Left lung (tissue), 10 donors: ENCODE results near the gene SERPINI1. TPM values are rescaled to one million over a fixed set of nuclear protein-coding genes. Genes with fewer than 3 reads are reported as not detected.

ENCODE experiments used
- ATAC-seq: fragments of 200-7000 bp; cut with Tn5 transposase; one replicate; pipeline ENCODE4 v1.9.1; 2020; ENCODE audit warnings: moderate library complexity
- DNase-seq, 4 donors: peaks; one replicate each; pipeline ENCODE4 v3.0.0-alpha.2; 2013 to 2020
- H3K27ac ChIP-seq, 2 donors: fragments of 200-600 bp; sonication (generic) in 1 of 2; one replicate each; pipeline versions ENCODE4 v1.5.0 to v1.8.0; 2020 to 2021
- H3K27me3 ChIP-seq, 2 donors: fragments of 200-600 bp; sonication (generic) in 1 of 2; one replicate each; pipeline versions ENCODE4 v1.5.0 to v1.8.0; 2020 to 2021
- H3K36me3 ChIP-seq, 2 donors: fragments of 200-600 bp; sonication (generic) in 1 of 2; one replicate each; pipeline versions ENCODE4 v1.5.0 to v1.8.0; 2020 to 2021
- H3K4me1 ChIP-seq, 2 donors: fragments of 200-600 bp; one replicate each; pipeline ENCODE4 v1.8.0; 2021
- H3K4me3 ChIP-seq, 2 donors: fragments of 200-600 bp; sonication (generic) in 1 of 2; one replicate each; pipeline versions ENCODE4 v1.5.0 to v1.8.0; 2020 to 2021; ENCODE audit warnings: mild to moderate bottlenecking in 1 of 2
- H3K9me3 ChIP-seq, 2 donors: fragments of 200-600 bp; sonication (generic) in 1 of 2; one replicate each; pipeline versions ENCODE4 v1.5.0 to v1.8.0; 2020 to 2021
- intact Hi-C, 2 donors: fragments of 100-400 bp; cut with DNase I; formaldehyde crosslinking; loops; one replicate each; pipeline versions ENCODE4 v1.11.2 to v1.14.2; 2022
- polyA plus RNA-seq, 6 donors: library from polyadenylated mRNA; unstranded; fragments of 120-200 nt; gene quantifications; one replicate each; pipeline ENCODE4 v1.2.1, GENCODE V29; 2013; ENCODE audit not compliant: insufficient read length in 6 of 6
- total RNA-seq, 2 donors: library from RNA; stranded (reverse); fragmentation: NEBNext Ultra II Directional; extraction: Animal tissue kit (Norgen Biotek cat#: 25700); gene quantifications; one replicate each; pipeline ENCODE4 v1.2.1, GENCODE V29; 2021
- TF ChIP-seq, protein P1 (sequence below), 2 donors: fragments of 200-600 bp; sonication (generic) in 1 of 2; IDR thresholded peaks; one replicate each; pipeline versions ENCODE4 v1.5.0 to v1.8.0; 2021; ENCODE audit warnings: antibody characterized with exemption in 2 of 2
- donor health status: DM: no; HTN: yes; CAD: no.
- donor health status: DM: no; HTN: no; CAD: no.

The SERPINI1 gene
- total and polyA plus RNA-seq, 8 donors, result 6.1 to 19.5 (median 11.2) TPM

DNA sequence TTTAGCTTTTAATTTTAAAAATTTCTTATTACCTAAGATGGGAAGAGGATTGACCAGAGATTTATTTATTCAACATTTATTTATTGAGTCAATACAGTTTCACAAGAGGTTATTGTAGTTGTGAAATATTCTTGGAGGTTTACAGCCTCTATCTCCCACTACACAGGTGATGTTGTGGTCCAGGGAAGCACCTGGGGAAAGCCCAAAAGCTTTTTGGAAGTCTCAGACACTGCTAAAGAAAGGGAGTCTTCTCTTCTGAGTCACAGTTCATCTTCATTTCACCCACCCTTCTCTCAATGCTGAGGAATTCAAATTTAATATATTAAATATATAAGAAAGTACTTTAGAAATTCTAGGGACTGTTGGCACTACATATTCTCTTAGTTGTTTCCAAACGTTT, 41.8 kb downstream of the SERPINI1 start:
- H3K9me3 ChIP-seq, result peaks cover 0 to 8% of the 10 kb centered on the region in 2 donors
- TF ChIP-seq, protein P1, sequence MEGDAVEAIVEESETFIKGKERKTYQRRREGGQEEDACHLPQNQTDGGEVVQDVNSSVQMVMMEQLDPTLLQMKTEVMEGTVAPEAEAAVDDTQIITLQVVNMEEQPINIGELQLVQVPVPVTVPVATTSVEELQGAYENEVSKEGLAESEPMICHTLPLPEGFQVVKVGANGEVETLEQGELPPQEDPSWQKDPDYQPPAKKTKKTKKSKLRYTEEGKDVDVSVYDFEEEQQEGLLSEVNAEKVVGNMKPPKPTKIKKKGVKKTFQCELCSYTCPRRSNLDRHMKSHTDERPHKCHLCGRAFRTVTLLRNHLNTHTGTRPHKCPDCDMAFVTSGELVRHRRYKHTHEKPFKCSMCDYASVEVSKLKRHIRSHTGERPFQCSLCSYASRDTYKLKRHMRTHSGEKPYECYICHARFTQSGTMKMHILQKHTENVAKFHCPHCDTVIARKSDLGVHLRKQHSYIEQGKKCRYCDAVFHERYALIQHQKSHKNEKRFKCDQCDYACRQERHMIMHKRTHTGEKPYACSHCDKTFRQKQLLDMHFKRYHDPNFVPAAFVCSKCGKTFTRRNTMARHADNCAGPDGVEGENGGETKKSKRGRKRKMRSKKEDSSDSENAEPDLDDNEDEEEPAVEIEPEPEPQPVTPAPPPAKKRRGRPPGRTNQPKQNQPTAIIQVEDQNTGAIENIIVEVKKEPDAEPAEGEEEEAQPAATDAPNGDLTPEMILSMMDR (IDR thresholded peaks at IDR 0.05), result no peak
- no peaks in the 10 kb centered on the region for H3K36me3 ChIP-seq
- H3K27ac ChIP-seq, result no peak overlapping the region
- ATAC-seq (no peak), DNase-seq (no peak)
- no peaks in the 10 kb centered on the region for H3K4me1 ChIP-seq
- intact Hi-C loops, result no loop called here
- H3K27me3 ChIP-seq, result no peaks in the 10 kb centered on the region
- H3K4me3 ChIP-seq, result no peak overlapping the region

DNA sequence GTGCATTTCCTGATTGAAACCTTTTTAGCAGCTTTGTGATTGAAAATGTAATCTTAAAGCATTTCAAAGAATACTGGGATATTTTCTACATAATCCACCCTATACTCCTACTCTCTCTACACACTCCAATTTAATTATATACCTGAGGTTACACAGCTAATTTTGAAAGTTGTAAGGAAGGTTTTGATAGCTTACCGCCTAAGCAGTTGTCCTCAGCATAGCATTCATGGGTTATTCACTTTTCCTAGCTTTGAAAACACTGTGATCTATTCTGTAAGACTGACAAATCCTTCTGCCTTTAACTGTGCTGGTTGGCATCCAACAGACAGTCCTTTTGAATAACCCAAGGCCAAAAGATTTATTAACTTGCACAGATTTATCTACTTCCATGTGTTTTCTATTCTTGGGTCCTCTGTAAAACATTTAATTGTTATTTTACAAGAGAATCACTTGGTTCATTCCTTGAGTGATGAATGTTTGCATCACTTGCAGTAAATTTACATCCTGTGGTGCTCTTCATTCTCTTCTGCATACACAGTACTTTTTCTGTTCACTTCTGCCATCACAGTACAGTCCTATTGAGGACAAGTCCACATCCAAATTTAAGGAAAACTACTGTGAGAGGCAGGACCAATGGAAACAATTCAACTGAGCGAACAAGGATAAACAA, 44.8 kb downstream of the SERPINI1 start:
- H3K27me3 ChIP-seq, result no peaks in the 10 kb centered on the region
- no peaks in the 10 kb centered on the region for H3K36me3 ChIP-seq
- peaks cover 0 to 8% of the 10 kb centered on the region in 2 donors for H3K9me3 ChIP-seq
- TF ChIP-seq, protein P1 (IDR thresholded peaks at IDR 0.05), result no peak
- ATAC-seq, result no peak
- no peak overlapping the region for H3K4me3 ChIP-seq
- intact Hi-C loops, result no loop called here
- DNase-seq, result no peak
- H3K4me1 ChIP-seq, result no peaks in the 10 kb centered on the region
- H3K27ac ChIP-seq, result no peak overlapping the region

DNA sequence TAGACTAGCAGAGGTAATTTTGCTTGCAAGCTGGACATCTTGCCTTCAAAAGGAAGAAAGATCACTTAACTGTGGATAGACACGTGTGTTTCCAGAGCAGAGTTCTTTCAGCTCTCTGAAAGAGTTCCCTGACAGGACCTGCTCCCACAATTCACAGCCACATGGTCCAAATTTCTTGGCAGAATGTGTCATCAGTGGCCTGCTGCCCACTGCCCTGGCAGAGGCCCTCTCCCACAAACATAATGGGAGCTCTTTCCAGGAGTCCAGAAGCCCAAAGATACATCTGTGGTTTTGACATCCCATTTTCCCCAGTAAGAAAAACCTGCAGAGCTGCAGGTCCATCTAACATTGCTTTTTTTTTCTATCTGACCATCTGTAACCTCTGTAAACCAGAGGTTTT, 48.3 kb downstream of the SERPINI1 start:
- Histone ChIP-seq H3K4me3 (no peak overlapping the region), H3K27ac (no peak overlapping the region), H3K36me3 (no peaks in the 10 kb centered on the region), H3K27me3 (no peaks in the 10 kb centered on the region), H3K9me3 (no peaks in the 10 kb centered on the region), H3K4me1 (no peaks in the 10 kb centered on the region)
- intact Hi-C loops, result no loop called here
- ATAC-seq (no peak), DNase-seq (no peak)
- TF ChIP-seq, protein P1 (IDR thresholded peaks at IDR 0.05), result no peak

DNA sequence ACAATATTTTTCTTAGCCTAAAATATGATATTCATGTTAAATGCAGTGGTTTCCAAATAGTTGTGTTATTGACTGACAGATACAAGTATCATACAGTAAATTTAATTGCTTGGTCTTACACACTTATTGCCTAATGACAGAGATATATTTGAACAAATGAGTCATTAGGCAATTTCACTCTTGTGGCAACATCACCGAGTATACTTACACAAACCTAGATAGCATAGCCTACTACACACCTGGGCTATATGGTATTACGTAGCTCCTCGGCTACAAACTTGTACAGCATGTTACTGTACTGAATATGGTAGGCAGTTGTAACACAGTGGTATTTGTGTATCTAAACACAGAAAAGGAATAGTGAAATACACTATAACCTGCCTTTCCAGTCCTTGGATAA, 50.3 kb downstream of the SERPINI1 start:
- H3K9me3 ChIP-seq, result no peaks in the 10 kb centered on the region
- ATAC-seq, result no peak
- no peak for DNase-seq
- H3K4me1 ChIP-seq, result no peaks in the 10 kb centered on the region
- H3K36me3 ChIP-seq, result no peaks in the 10 kb centered on the region
- no peak overlapping the region for H3K4me3 ChIP-seq
- TF ChIP-seq, protein P1 (IDR thresholded peaks at IDR 0.05), result no peak
- no peaks in the 10 kb centered on the region for H3K27me3 ChIP-seq
- no peak overlapping the region for H3K27ac ChIP-seq
- intact Hi-C loops, result no loop called here

DNA sequence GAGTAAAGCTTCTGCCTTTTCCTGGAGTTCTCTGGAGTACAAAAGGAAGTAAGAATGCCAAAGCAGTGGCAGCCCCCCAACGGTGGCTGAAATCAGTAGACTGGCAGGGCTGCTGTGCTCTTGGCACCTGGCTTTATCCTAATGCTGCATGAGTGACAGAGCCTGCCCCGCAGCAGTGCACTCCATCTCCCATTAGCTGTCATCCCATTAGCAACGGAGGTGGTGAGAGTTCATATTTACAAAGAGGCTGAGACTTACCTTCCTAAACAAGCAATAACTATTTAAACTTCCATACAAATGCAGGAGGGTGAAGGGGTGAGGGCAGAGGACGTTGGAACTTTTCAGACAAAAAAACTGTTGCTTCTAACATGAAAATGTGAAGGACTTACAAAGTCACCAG, 51.9 kb downstream of the SERPINI1 start:
- no peaks in the 10 kb centered on the region for H3K36me3 ChIP-seq
- no peaks in the 10 kb centered on the region for H3K27me3 ChIP-seq
- no peaks in the 10 kb centered on the region for H3K9me3 ChIP-seq
- H3K4me3 ChIP-seq, result no peak overlapping the region
- no peak for DNase-seq
- intact Hi-C loops, result no loop called here
- H3K27ac ChIP-seq, result no peak overlapping the region
- H3K4me1 ChIP-seq, result no peaks in the 10 kb centered on the region
- ATAC-seq, result no peak
- TF ChIP-seq, protein P1 (IDR thresholded peaks at IDR 0.05), result no peak
